Measurements from ENCODE around the gene ANKRD55. TPM values are rescaled to one million over a fixed set of nuclear protein-coding genes. Genes with fewer than 3 reads are reported as not detected.
"Not testable (repeated sequence)": the region's sequence is repeated elsewhere in the genome, so short reads cannot be mapped to it uniquely, and the experiment has no call there.

Gene ANKRD55
- total and polyA plus RNA-seq, 8 donors = 0.06 TPM; not detected in 7

DNA sequence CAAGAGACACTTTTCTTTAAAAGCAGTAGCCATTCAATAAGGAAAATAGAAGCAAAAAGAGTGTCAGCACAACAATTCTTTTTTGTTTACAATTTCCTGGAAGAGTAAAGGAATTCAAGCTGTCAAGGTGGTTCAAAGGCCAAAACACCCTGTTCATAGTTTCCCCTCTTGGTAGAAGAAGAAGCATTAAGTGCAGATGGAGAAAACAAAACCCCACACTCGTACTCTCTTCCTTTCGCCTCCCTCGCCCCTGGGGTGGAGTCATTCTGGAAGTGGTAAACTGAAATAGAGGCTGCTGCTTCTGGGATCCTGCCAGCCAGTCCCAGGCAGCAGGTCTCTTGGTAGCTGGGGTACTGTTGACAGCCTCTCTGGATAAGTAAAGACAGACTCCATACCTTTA is 105.0 kb downstream of the ANKRD55 start:
- FAIRE-seq (no peak), ATAC-seq (no peak), DNase-seq (no peak)
- 89 to 98% methylated on average over 3 of the region's 3 CpGs for WGBS, 2 donors
- H3K9me3 ChIP-seq = no peaks in the 10 kb centered on the region
- TF ChIP-seq, protein P1, sequence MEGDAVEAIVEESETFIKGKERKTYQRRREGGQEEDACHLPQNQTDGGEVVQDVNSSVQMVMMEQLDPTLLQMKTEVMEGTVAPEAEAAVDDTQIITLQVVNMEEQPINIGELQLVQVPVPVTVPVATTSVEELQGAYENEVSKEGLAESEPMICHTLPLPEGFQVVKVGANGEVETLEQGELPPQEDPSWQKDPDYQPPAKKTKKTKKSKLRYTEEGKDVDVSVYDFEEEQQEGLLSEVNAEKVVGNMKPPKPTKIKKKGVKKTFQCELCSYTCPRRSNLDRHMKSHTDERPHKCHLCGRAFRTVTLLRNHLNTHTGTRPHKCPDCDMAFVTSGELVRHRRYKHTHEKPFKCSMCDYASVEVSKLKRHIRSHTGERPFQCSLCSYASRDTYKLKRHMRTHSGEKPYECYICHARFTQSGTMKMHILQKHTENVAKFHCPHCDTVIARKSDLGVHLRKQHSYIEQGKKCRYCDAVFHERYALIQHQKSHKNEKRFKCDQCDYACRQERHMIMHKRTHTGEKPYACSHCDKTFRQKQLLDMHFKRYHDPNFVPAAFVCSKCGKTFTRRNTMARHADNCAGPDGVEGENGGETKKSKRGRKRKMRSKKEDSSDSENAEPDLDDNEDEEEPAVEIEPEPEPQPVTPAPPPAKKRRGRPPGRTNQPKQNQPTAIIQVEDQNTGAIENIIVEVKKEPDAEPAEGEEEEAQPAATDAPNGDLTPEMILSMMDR (IDR thresholded peaks at IDR 0.05) = no peak
- peaks cover 0 to 37% (median 13%) of the 10 kb centered on the region in 3 donors for H3K4me1 ChIP-seq
- intact Hi-C loops (cut with DNase I) = no loop called here
- H3K4me3 ChIP-seq = no peak overlapping the region
- H3K27me3 ChIP-seq = no peaks in the 10 kb centered on the region
- no peak overlapping the region for H3K27ac ChIP-seq
- no peaks in the 10 kb centered on the region for H3K36me3 ChIP-seq

DNA sequence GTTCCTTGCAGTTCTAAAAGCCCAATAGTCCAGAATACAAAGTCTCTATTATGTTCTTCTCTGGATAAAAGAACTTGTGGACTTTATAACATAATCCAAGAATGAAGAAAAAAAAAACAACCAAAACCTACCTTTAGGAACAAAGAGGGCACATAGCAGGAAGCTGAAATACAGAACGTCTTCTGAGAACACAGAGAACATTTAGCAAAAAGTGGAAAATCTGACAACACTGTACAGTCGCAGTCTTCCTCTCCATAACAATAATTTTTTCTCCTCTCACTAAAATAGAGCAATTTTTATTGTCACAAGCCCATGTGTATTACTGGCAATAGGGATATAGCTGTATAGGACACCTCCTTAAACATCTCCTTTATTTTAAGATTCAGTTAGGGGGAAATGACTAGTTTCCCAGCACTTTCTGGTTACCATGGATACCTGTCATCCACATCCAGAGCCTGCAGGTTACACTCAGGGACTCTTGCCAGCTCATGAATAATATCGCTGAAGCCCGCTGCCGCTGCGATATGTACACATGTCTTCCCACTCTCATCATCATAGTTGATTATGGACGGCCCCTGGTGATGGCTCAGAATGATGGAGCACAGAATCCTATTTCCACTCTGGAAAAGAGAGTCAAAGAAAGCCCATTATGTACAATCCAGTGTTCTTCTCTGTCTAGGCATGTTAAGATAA is 106.5 kb downstream of the ANKRD55 start:
- WGBS, 2 donors = 48 to 52% methylated on average over 7 of the region's 7 CpGs
- Histone ChIP-seq H3K27me3 (no peaks in the 10 kb centered on the region), H3K36me3 (no peaks in the 10 kb centered on the region), H3K27ac (no peak overlapping the region), H3K9me3 (no peaks in the 10 kb centered on the region), H3K4me3 (no peak overlapping the region), H3K4me1 (peaks cover 0 to 37% (median 13%) of the 10 kb centered on the region in 3 donors)
- FAIRE-seq = no peak
- ATAC-seq = no peak
- intact Hi-C loops (cut with DNase I) = no loop called here
- TF ChIP-seq, protein P1 (IDR thresholded peaks at IDR 0.05) = no peak
- no peak for DNase-seq

DNA sequence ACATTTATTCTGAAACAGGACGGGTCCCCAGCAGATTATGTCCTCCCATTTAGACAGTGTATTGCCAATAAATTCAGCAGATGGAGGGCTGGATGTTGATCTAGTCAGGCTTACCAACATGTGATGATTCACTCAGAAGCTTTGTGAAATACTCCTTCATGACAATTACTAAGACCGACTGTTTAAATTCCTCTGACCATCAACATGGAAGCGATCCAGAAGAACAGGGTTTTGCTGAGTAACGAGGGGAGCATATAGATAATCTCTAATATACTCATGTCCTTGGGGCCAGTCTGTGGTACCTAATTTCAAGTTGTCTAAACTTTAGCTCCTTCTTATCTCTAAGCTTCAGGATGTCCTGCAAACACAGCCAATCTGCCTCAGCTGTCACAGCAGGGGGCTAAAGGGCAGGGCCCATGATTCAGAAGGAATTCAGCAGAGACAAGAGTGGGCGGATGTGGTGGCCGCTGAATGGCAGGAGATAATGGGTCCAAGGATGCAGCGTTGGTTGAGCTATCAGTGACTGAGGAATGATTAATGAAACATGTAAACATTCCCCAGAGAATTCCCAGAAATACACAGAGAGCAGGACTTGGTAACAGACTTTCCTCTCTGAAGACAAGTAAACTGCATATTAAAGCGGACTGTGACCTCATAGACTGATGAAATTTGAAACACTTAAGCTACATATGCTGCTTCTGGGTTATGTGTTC is 109.4 kb downstream of the ANKRD55 start:
- TF ChIP-seq, protein P1 (IDR thresholded peaks at IDR 0.05) = no peak
- DNase-seq (peak in 3 of 6 donors; percentile 23 to 62 (median 46)), ATAC-seq (peak; percentile 72 to 87 (median 82)), FAIRE-seq (no peak)
- WGBS, 2 donors = 37 to 42% methylated on average over 8 of the region's 8 CpGs
- Histone ChIP-seq H3K27ac (peak overlapping the region in 3 of 4 donors; percentile 16 to 61 (median 47)), H3K4me3 (no peak overlapping the region), H3K27me3 (no peaks in the 10 kb centered on the region), H3K4me1 (peaks cover 0 to 28% (median 13%) of the 10 kb centered on the region in 3 donors), H3K36me3 (no peaks in the 10 kb centered on the region), H3K9me3 (no peaks in the 10 kb centered on the region)
- intact Hi-C loops (cut with DNase I) = no loop called here

DNA sequence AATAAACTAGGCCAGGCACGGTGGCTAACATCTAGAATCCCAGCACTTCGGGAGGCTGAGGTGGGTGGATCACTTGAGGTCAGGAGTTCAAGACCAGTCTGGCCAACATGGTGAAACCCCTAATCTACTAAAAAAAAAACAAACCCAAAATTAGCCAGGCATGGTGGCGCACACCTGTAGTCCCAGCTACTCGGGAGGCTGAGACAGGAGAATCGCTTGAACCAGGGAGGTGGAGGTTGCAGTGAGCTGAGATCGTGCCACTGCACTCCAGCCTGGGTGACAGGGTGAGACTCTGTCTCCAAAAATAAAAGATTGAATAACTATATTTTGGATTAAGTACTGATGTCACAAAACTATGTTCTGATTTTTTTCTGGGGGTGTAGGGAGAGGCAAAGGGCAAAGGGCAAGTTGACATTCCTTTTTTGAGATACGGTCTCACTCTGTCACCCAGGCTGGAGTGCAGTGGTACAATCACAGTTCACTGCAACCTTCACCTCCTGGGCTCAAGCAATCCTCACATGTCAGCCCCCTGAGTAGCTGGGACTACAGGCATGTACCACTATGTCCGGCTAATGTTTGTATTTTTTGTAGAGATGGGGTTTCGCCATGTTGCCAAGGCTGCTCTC is 110.7 kb downstream of the ANKRD55 start:
- H3K4me3 ChIP-seq; H3K27me3 ChIP-seq; H3K9me3 ChIP-seq; H3K36me3 ChIP-seq; intact Hi-C loops (cut with DNase I); FAIRE-seq; DNase-seq; ATAC-seq: not testable (repeated sequence)
- WGBS, 2 donors = 92 to 93% methylated on average over 9 of the region's 9 CpGs
- H3K27ac ChIP-seq = peak overlapping the region in 1 of 4 donors; percentile 47
- H3K4me1 ChIP-seq = peaks cover 0 to 17% (median 13%) of the 10 kb centered on the region in 3 donors

DNA sequence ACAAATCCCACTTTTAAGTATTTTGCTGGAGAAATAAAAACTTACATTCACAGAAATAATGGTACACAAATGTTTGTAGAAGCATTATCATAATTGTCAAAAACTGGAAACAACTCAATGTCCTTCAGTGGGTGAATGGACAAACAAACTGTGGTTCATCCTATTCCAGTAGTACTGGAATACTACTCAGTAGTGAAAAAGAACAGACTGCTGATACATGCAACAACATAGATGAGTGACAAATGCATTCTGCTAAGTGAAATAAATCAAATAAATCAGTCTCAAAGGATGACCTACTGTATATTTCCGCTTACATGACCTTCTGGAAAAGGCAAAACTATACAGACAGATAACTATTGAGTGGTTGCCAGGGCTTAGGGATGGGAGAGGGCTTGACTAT is 114.1 kb downstream of the ANKRD55 start:
- 85 to 92% methylated on average over 1 of the region's 1 CpG for WGBS, 2 donors
- FAIRE-seq (no peak), ATAC-seq (no peak), DNase-seq (no peak)
- TF ChIP-seq, protein P1 (IDR thresholded peaks at IDR 0.05) = no peak
- H3K27ac ChIP-seq = no peak overlapping the region
- H3K27me3 ChIP-seq = no peaks in the 10 kb centered on the region
- H3K4me1 ChIP-seq = peaks cover 0 to 7% (median 7%) of the 10 kb centered on the region in 3 donors
- no peaks in the 10 kb centered on the region for H3K36me3 ChIP-seq
- H3K9me3 ChIP-seq = no peaks in the 10 kb centered on the region
- no peak overlapping the region for H3K4me3 ChIP-seq
- intact Hi-C loops (cut with DNase I) = no loop called here
